NCI-H2081 (cell line): ENCODE results near the gene EPN2.

Source experiments
- DNase-seq, 2 experiments: peaks; one replicate each; lab custom pipeline; 2025; lab: John Stamatoyannopoulos, UW

EPN2 gene

GRCh38 chr17:19331134-19331533, 94.0 kb downstream of the EPN2 start:
- DNase-seq, result no peak

DNA sequence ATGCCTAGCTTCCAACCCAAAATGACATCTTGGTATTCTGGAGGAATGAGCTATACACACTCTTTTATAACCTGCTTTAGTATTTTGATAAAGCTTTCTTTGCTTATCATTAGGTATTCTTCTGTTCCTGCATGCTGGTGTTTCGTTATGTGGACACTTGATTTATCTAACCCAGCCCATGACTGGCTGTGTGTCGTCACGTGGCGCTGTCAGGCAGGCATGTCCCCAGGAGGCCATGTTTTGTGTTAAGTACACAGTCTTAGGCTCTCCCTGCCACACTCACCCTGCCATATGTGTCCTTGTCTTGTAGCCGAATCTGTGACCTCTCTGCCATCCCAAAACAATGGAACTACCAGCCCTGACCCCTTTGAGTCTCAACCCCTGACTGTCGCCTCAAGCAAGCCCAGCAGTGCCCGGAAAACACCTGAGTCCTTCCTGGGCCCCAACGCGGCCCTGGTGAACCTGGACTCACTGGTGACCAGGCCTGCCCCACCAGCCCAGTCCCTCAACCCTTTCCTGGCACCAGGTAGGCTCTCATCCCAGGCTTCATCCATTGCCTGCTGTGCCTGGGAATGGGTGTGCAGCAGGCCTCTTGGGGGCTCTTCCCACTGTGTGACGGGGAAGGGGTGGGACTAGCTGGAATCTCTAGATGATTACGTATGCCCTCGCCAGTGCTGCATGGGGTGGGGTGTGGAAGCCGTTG, 94.5 kb downstream of the EPN2 start:
- DNase-seq, result no peak

DNA sequence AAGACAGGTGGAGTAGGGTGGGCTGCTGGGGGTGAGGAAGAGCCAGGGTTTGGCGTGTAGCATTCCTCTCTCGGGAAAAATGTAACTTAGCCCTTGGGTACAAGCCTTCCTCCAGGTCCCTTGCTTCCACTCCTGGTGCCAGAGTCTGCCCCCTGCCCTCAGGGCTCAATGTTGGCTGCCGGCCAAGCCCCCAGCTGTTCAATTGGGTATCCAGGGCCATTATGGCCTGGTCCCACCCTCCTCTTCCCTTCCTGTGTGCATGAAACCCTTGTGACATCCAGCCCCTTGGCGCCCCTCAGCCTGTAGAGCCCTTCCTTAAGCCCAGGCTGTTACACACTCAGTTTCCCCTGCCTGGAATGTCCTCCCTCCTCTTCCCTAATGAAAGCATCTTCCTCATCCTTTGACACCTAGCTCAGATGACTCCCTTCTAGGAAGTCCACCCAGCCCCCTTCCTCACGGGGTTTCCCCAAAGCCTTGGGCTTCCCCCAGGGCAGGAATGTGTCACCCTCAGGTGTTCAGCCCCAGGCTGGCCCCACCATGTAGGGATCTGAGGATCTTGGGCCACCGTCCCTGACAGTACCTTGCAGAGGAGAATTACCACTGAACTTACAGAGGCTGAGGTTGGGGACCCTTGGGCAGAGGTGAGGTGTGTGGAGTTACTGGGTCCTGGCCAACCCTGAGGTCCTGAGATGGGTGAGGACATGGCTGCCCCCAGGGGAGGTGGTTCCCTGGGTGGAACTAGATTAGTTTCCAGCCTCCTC, 95.4 kb downstream of the EPN2 start:
- DNase-seq, result no peak

- DNase-seq, result no peak
These were observed 95.9 kb downstream of the EPN2 start for GRCh38 chr17:19333132-19333440.

DNA sequence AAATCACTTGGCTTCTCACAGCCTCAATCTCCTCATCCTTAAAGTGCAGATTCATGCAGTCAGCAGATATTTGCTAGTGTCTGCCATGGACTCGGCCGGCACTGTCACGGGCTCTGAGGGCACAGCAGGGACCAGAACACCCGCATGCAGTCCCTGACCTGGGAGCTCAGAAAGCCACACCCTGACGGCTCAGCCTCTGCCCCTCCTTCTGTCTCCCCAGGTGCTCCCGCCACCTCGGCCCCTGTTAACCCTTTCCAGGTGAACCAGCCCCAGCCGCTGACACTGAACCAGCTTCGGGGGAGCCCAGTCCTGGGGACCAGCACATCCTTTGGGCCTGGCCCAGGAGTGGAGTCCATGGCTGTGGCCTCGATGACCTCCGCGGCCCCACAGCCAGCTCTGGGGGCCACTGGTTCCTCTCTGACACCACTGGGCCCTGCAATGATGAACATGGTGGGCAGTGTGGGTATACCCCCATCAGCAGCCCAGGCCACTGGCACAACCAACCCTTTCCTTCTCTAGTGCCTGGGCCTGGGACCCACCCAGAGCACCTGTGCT, 96.6 kb downstream of the EPN2 start:
- no peak for DNase-seq

DNA sequence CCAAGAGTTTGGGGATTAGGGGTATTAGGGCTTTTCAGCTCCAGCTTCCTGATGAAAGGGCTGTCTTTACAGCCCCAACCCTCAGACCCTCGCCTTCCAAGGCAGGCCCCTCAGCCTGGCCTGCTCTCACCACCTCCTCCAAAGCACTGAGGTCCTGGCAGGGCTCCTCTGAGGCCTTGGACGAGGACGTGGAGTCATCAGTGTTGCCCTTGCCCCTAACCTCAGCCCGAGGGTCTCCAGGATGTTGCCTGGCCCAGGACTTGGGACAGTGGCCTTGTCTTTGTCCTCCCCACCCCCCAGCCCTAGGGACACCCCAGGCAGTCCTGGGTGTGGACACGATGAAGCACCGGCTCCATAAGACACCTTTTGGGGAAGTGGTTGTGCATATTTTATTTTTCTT, 97.2 kb downstream of the EPN2 start:
- no peak for DNase-seq

DNA sequence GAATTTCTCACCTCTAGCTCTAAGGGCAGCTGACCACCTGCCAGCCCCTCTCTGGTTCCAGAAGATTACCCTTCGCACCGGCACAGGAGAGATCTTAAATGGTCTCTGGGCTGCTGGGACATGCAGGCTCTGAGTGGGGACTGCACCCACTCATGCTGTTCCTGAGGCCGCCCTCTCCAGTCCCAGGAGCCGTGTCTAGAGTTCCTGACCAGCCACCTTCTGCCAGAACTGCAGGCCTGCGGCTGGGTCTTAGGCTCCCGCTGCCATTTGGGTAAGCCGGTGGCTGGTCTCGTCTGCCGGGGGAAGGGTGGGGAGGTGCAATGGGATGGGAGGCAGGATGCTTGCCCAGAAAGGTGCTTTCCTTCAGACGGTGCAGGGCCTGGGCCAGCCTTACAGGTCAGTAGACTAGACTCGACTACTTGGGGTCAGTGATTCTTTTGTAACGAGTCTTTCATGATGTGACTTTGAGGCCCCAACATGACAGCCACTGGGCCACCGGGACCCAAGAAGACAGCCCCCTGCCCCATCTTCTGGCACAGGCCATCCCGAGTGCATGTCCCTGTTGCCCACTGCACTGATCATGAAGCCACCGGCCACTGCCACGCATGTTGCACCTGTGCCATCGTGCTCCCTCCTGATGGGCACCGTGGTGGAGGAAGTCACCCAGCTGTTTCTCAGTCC, 98.9 kb downstream of the EPN2 start:
- DNase-seq, result no peak

- no peak for DNase-seq
These were observed 100.0 kb downstream of the EPN2 start for GRCh38 chr17:19336938-19337711.

DNA sequence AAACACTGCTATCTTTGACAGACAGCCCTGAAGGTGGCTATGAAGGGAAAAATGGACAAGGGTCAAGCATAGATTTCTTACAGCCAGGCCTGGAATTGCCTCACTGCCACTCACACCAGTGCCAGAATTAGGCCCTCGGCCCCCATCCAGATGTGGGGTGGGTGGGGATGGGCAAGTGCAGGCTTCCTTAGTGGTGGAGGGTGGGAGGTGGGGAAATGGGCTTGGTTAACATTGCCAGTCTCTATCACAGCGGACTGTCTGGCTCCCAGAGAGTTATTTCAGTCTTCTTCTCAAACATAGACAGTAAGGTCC, 100.5 kb downstream of the EPN2 start:
- DNase-seq, result no peak

DNA sequence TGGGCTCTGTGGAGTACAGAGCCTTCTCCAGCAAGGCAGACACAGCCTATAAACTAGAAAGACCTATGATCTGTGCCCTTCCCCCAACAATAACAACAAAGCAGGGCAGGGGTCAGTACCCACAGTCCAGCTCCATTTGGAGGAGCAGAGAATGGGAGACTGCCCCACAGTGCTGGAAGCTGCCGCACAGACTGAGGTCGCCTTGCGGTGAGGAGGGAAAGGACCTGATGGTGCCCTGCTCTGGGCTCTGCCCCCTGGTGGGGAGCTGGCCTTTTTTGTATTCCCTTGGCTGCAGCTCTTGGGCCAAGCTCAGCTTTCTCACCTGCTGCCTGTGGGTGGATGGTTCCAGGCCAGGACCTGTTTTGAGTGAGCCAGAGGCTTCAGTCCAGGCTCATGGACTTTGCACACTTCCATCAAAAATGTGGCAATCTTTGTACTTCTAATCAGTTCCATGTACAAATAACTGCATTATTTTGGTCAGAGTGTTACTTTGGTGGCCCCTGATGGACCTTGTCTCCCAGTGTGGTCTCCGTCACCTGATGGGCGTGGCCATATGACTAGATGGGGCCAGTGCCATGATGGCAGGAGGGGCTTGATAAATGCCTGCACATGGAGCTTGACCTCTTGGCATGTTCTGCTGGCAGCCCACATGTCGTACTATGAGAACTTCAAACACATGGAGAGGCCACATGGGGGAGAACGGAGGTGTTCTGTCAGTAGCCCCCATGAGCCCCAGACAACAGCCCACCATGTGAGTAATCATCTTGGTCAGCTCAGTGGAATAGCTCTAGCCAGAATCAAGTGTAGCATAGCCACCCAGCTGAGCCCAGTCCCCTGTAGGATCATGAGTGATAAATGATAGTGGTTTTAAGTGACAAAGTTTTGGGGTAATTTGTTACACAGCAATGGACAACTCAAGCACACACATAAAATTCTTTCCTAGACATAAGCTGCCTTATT, 101.1 kb downstream of the EPN2 start:
- DNase-seq, result no peak

DNA sequence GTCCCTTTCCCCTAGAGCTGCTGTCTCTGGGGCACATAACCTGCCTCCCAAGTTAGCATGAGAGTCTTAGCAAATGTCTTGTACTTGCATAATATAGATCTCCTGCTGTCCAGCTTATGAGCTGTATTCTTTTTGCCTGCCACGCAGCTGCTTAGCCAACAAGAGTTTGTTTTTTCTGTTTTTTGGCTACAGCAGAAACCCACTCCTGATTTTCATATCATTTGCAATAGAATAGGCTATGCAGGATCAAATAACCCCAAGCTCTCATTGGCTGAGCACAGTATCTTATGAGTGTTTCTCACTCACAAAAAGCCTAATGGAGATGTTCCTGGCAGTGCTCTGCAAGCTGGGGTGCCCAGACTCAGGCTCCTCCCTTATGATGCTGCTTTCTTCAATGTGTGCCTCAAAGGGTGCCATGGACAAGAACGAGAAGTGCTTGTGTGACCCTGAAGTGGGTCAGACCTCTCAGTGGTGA, 102.2 kb downstream of the EPN2 start:
- no peak for DNase-seq

DNA sequence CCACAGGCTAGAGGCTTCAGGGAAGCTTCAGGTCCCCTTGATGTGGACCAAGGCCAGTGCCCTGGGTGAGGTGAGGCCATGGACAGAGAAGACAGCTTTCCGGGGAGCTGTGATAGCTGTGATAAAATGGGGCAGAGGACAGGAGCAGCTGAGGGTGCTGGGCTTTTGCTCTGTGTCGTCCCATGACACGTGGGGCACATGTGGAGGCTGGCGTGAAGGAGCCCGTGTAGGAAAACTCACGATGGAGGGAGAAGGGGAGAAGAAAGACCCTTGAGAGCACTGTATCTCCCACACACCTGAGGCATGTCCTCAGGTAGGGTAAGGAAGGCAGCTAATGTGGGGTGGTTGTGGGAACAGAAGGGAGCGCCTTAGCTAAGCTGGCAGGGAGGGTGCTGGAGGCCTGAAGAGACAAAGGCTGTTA, 104.1 kb downstream of the EPN2 start:
- DNase-seq, result no peak

- DNase-seq, result no peak
These were observed 104.8 kb downstream of the EPN2 start for GRCh38 chr17:19341641-19342610.

GRCh38 chr17:19342611-19343255, 105.6 kb downstream of the EPN2 start:
- DNase-seq, result no peak

- DNase-seq, result no peak
These were observed 106.1 kb downstream of the EPN2 start for GRCh38 chr17:19343256-19343630.

- DNase-seq, result no peak
These were observed 106.5 kb downstream of the EPN2 start for GRCh38 chr17:19343671-19344151.

- no peak for DNase-seq
These were observed 107.3 kb downstream of the EPN2 start for GRCh38 chr17:19344311-19345066.

GRCh38 chr17:19345067-19345460, 107.9 kb downstream of the EPN2 start:
- no peak for DNase-seq
